IPS-18c (cell line): ENCODE results near the gene CDH13.

Experiments
- H3K4me3 ChIP-seq: 2 replicates; pipeline ENCODE4 v1.7.0; 2013; ENCODE audit warnings: low read depth, mild to moderate bottlenecking, low read length, moderate library complexity; ENCODE audit not compliant: insufficient read depth
- H3K9me3 ChIP-seq: one replicate; pipeline ENCODE4 v1.6.1; 2013; ENCODE audit warnings: mild to moderate bottlenecking, low read length, moderate library complexity; ENCODE audit not compliant: control insufficient read depth, insufficient read depth

The CDH13 gene

DNA sequence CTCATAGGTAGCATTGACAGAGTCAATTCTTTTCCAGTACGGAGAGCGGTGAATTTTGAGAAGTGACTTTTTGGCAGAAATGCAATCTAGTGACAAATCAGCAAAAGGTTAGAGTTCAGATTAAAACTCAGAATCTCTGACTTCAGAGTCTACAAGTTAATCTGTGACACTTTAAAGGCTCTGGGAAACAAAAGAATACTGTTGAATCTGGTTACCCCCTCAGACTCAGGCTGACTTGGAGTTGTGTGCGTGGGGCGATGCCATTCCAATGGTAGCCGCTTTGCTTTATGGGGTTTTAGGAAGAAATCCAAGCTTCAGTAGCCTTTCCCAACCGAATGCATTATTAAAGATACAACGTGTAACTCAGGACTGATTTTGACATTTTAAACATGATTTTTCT, 118.2 kb downstream of the CDH13 start:
- H3K9me3 ChIP-seq = no peaks in the 10 kb centered on the region

DNA sequence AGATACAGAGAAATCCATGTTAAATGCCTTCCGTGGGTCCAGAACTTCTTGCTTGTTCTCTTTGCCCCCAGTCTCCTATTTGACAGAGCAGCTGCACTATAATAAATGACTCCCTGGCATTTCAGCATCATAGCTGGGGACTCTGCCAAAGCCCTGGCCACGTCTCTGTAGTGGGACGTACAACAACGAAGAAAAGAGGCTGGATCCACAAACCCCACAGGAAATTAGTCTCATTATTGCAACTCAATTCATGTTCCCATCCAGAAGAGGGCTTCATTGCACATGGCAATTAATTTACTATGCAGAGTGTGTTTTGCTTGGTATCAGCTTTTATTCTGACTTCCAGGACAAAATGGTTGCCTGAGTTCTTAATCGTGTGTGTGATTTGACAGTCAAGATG, 121.3 kb downstream of the CDH13 start:
- Histone ChIP-seq H3K4me3 (no peak overlapping the region), H3K9me3 (no peaks in the 10 kb centered on the region)

More for the DNA sequence above, 118.2 kb downstream of the CDH13 start:
- H3K4me3 ChIP-seq = no peak overlapping the region

DNA sequence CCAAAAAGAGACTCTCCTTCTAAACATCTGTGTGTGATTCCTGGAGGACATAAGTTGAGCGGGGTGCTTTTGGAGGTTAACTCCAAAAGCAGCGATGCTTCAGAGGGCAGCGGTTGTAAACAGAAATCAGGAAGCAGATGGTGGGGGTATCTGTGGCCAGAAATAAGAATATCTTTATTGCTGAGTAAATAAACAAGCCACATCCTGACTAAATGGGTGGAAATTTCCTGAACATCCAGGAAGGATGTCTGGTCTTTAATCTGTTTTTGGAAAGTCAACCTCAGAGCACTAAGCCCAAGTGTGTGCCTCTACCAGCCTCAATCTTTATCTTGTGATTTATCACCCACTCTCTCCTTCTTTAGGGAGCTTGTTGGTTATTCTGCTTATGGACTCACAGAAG, 123.3 kb downstream of the CDH13 start:
- H3K9me3 ChIP-seq = no peaks in the 10 kb centered on the region
- H3K4me3 ChIP-seq = no peak overlapping the region

DNA sequence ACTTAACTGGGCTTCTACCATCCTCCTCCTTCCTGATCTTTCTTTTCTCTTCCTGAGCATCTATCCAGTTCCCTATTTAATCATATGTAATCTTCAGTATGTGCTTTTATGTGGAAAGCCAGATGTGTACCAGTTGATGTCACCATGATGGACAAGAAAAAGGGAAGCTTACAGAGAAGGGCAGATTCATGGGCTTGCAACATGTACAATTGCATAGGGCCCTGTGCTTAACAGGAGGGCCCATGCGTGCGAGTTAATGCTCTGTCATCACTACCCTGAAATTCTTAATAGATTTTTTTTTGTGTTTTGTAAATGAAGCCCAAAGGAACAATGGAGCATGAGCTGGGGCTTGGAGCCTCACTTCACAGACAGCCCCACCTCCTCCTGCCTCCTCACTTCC, 124.3 kb downstream of the CDH13 start:
- no peak overlapping the region for H3K4me3 ChIP-seq
- H3K9me3 ChIP-seq = no peaks in the 10 kb centered on the region

DNA sequence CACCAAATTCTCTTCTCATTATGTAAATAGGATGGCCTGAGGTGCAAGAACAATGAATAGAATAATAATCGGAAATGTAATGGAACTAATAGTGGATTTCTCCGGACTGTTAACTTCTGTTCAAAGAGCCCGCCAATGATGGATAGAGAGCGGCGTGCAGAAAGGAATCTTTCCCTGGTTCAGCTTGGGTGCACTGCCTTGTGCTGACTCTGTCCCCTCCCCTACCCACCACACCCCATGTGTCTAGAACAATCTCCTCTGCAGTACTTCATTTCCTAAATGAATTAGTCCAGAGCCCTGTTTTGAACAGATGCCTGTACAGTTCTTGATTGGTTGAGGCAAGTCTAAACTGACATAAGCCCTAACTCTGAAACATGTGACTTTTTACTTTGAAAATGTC, 125.4 kb downstream of the CDH13 start:
- no peaks in the 10 kb centered on the region for H3K9me3 ChIP-seq
- H3K4me3 ChIP-seq = no peak overlapping the region

DNA sequence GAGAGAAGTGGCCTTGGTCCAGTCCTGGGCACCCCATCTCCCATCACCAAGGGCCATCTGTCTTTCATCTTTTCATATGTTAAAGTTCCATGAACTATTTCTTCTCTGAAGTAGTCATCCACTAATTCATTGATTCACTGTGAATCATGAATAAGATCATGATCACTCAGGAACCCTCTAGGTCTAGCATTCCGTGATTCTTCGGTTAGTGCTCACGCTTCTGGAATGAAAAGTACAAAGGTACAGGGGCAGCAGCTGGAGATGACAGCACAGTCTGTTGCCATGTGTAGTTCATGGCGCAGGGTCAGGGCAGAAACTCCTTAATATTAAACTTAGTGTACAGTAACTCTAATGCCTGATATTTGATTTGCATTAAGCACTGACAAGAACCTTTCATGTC, 127.1 kb downstream of the CDH13 start:
- Histone ChIP-seq H3K4me3 (no peak overlapping the region), H3K9me3 (no peaks in the 10 kb centered on the region)

DNA sequence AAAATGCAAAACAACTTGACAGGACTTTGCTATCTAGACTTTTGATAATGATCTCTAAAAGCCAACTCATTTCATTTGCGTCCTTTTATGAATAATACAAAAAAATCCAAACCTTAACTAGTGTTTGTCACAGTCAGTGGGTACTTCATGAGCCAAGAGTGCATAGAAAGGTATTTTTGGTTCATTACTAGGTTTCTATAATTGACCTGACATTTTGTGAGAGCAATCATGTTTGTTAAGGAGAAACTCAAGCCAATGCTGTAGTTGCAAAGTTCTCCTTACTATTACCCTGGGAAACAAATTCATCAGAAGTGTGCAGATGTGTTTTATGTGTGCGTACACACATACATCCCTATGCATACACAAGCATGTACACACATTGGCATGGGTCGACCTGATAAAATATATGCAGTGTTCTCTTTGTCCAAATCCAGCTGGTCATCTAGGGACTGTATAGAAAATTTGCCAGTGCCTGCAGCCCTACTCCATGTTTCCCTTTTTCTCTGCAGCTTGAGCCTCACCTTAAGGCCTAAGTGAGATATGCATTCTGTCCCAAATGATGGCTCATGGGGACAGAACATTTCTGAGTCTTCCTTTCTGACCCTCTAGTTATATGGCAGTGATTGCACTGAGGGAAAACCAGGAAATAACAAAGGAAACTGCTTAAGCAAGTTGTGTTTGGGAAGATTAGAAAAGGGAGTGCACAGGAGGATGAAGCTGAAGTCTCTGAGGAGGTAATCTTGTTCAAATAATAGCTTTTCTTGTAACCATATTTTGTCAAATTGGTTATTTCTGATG, 128.1 kb downstream of the CDH13 start:
- H3K9me3 ChIP-seq = no peaks in the 10 kb centered on the region
- no peak overlapping the region for H3K4me3 ChIP-seq

DNA sequence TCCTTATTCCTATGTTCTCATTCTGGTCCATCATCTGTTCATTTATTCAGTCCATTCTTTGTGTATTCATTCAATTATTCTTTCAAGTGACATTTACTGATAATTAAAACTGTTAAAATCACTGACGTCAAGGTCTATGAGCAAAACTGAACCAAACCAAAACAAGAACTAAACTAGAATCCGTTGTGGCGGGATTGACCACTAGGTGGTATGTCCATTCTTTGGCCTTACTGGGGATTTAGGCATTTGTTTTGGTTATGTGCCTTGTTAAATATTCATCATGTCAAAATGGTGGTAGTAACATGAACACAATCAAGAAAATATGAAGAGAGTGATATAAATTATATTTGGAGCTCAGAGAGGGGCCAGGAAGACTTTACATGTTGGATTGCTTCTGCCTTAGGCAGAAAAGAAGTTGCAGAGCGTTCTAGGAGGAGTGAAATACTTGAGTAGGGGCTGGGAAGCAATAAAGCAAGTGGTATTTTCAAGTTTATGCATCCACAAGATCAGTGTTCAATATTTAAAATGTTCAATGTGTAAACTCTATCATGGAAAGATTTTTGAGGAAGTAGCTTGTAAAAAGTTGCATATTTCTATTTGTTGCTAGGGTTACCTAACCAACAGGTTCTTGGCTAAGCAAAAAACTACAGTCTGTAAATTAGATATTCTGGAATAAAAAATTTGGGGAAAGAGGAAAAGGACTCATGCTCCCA, 129.0 kb downstream of the CDH13 start:
- H3K9me3 ChIP-seq = no peaks in the 10 kb centered on the region
- H3K4me3 ChIP-seq = no peak overlapping the region

DNA sequence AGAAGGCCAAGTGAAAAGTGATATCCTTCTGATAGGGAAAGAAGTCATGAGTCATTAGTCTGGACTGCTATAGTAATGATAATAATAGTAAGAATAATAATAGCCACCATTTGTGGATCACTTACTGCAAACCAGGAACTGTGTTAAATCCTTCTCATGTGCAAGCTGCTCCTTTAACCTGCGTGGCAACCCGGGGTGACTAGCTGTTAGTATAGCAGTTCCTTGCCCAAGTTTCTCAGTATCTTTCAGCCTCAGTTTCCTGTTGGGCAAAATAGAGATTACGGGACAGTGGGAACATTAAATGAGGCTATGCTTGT, 129.5 kb downstream of the CDH13 start:
- Histone ChIP-seq H3K9me3 (no peaks in the 10 kb centered on the region), H3K4me3 (no peak overlapping the region)

DNA sequence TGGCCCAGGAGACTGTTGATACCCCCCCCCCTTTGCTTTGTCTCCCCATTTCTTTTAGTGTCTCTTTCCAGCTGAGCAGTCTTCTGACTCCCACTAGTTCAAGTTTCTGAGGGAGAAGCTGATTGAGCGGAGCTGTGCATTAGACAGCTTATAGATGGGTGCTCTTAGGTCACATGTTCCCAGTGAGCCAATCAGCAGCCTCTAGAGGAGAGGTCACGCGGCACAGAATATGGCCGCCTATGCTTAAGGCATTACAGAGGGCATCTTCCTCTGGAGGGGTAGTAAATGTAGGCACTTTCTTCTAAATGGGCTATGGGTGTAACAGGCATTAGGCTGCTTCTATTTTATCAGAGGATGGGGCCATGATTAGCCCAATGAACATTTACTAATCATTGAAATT, 131.6 kb downstream of the CDH13 start:
- no peaks in the 10 kb centered on the region for H3K9me3 ChIP-seq
- no peak overlapping the region for H3K4me3 ChIP-seq

DNA sequence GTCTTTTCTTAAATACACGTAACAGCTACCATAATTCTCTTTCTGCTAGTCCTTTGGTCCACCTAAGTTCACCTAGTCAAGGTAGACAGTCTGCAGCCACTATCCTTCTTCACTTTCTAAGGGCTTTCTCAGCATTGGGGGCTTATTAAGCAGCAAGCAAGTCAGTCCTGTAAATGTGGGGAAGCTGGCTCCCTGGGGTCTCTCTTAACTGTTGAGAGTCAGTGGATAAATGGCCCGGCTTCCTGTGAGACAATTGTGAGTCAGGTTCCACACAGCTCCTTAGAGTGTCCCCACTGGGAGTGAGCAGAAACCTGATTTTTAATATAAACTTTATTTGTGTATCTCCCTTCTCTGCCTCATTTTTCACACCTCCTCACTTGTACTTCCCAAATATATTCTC, 132.1 kb downstream of the CDH13 start:
- no peaks in the 10 kb centered on the region for H3K9me3 ChIP-seq
- no peak overlapping the region for H3K4me3 ChIP-seq

DNA sequence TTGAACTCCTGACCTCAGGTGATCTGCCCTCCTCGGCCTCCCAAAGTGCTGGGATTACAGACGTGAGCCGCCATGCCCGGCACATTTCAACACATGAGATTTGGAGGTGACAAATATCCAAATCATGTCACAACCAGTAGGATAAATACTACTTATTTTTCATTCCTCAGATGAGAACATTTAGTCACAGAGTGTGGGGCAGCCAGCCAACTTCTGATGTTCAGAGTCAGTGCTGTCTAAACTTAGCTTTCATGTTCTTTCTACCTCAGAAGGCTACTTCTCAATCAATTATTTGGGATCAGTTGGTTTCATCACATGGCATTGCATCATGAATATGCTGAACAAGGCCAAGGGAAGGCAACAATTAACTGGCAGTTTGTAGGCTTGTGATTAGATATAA, 134.5 kb downstream of the CDH13 start:
- no peaks in the 10 kb centered on the region for H3K9me3 ChIP-seq
- H3K4me3 ChIP-seq = no peak overlapping the region

DNA sequence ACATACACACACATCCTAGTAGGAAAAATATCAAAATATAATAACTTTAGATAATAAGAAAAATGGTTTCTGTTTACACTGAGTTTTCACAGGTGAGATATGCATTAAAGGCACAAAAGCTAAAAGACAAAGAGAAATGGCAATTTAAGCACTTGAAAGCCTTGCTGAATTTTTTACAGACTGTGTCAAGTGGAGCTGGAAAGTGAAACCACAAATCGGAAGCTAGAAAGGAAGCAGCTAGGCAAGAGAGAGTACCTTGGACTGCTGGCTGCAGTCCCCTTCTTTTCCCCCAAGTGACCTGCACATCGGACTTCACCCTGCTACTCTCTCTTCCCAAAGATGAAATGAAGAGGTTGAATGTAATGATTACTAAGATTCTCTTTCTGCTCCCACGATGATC, 135.1 kb downstream of the CDH13 start:
- H3K9me3 ChIP-seq = no peaks in the 10 kb centered on the region
- H3K4me3 ChIP-seq = no peak overlapping the region

DNA sequence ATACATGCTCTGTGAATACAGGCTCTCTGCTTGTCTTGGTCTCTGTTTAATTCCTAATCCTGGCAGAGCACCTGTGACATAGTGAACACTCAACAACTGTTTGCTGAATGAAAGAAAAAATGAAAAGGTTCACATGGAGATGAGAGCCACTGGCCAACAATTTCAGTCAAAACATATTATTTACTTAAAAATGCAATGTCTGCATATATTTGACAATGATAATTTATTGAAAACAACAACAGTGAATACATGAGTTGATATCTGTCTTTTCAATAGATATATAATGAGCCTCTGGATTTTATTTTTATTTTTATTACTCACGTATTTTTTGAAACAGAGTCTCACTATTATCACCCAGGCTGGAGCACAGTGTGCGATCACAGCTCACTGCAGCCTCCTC, 136.6 kb downstream of the CDH13 start:
- Histone ChIP-seq H3K9me3 (no peaks in the 10 kb centered on the region), H3K4me3 (no peak overlapping the region)

DNA sequence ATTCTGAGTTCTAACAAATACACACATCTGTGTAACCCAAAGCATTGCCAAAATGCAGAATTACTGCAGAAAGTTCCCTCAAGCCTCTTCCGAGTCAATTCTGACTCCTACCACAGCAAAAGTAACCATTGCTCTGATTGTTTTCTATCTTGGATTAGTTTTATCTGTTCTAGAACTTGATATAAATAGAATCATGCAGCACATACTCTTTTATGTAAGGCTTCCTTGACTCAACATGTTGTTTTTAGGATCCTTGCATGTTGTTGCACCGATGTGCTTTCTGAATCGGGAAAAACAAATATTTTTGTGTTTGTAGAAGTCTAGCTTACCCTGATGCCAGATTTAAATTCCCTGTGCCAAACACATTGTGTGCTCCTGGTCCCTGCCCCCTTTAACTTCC, 140.4 kb downstream of the CDH13 start:
- H3K9me3 ChIP-seq = no peaks in the 10 kb centered on the region

DNA sequence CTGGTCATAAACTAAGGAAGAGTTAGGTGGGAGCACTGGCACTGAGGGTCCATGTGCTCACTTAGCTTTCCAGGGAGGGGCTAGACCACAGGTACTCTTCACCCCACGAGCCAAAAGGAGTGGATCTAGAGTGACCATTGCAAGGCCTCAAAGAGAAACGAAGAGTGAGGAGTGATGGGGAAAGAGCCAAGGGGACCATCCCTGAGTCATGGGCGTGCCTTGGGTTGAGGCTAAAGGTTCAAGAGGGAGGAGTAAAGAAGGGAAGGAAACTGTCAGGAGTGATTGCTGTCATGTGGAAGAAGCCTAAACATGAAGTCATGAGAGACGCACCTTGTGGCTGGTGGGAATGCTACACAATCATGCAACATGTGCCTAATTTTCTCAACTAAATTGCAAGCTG, 141.0 kb downstream of the CDH13 start:
- H3K9me3 ChIP-seq = no peaks in the 10 kb centered on the region
- H3K4me3 ChIP-seq = no peak overlapping the region

More for the DNA sequence above, 140.4 kb downstream of the CDH13 start:
- H3K4me3 ChIP-seq = no peak overlapping the region

DNA sequence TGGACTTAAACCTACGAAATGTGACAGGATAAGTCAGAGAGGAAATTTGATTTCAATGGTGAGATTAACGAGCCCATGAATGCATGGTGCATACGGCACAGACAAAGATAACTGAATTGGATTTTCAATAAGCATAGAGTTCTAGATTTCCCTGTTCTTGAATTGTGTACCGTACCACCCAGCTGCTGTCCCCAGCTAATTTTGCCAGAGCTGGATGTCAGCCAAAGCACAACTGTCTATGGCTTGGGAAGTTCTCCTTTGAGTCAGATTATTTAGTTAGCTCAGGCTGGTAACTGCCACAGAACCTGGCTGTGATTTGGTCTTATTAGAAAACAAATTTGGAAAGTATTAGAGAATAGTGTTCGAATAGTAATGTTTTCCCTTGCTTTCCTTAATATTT, 143.1 kb downstream of the CDH13 start:
- no peak overlapping the region for H3K4me3 ChIP-seq

DNA sequence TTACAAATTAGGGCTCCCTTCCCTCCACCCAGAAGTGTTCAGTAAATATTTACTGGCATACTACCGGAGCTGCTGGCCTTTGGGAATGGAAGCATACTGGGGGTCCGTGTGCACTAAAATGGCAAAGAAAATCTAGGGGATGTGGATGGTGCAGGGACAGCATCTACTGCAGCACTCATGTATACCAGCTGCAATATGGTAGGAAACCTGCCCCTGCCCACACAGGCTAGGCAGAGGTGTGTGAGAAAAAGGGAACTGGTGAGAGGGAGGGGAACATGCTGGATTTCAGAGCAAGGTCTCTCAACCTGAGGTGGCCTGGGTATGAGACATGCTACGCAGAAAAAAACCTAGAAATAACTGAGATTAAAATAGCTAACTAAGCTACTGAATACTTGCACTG, 145.4 kb downstream of the CDH13 start:
- Histone ChIP-seq H3K4me3 (no peak overlapping the region), H3K9me3 (no peaks in the 10 kb centered on the region)

More for the DNA sequence above, 143.1 kb downstream of the CDH13 start:
- H3K9me3 ChIP-seq = no peaks in the 10 kb centered on the region

DNA sequence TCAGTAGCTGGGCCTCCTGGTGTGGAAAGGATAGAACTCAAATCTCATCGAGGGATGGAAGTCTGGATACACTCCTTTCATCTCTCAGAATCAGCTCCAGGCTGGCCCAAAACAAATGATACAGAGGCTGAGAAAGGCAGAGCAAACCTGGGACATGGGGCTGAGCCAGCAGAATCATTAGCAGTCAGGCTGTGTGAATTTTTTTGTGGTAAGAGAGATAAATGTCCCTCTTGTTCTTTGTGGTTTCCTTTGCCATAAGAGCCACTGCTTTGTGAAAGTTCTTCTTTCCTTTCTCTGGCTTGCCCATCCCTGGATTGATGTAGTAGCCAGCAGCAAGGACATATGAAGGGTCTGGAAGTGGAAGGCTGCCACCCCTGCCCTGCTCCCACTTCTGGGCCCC, 146.2 kb downstream of the CDH13 start:
- no peak overlapping the region for H3K4me3 ChIP-seq
- no peaks in the 10 kb centered on the region for H3K9me3 ChIP-seq
